Liver (tissue), 9 donors: ENCODE results near the gene SCUBE1. TPM values are rescaled to one million over a fixed set of nuclear protein-coding genes. Genes with fewer than 3 reads are reported as not detected.

ENCODE experiments used
- DNase-seq: peaks from one replicate; pipeline ENCODE4 v3.0.0-alpha.2; 2017; ENCODE audit warnings: low spot score
- H3K27ac ChIP-seq, 2 donors: one replicate each; pipeline ENCODE4 v1.7.0; 2013; ENCODE audit warnings: inconsistent platforms in 2 of 2, low read length in 2 of 2, control low read depth in 1 of 2, low read depth in 1 of 2, mild to moderate bottlenecking in 1 of 2
- H3K27me3 ChIP-seq, 4 donors: one replicate each; pipeline versions ENCODE4 v1.6.1 to v1.7.0; 2013; ENCODE audit warnings: low read length in 3 of 4, inconsistent platforms in 1 of 4, mild to moderate bottlenecking in 1 of 4, moderate library complexity in 1 of 4; ENCODE audit not compliant: control insufficient read depth in 4 of 4, insufficient read depth in 4 of 4
- H3K36me3 ChIP-seq, 4 donors: one replicate each; pipeline versions ENCODE4 v1.6.1 to v1.7.0; 2013; ENCODE audit warnings: low read length in 3 of 4, mild to moderate bottlenecking in 3 of 4, low read depth in 1 of 4, moderate library complexity in 1 of 4; ENCODE audit not compliant: control insufficient read depth in 4 of 4, insufficient read depth in 3 of 4
- H3K4me1 ChIP-seq, 4 donors: one replicate each; pipeline versions ENCODE4 v1.6.1 to v1.7.0; 2013; ENCODE audit warnings: low read length in 3 of 4, mild to moderate bottlenecking in 3 of 4, moderate library complexity in 1 of 4; ENCODE audit not compliant: control insufficient read depth in 4 of 4, insufficient read depth in 4 of 4
- H3K4me3 ChIP-seq, 3 donors: one replicate each; pipeline versions ENCODE4 v1.6.1 to v1.7.0; 2013; ENCODE audit warnings: low read length in 3 of 3, control low read depth in 1 of 3, low read depth in 1 of 3, mild to moderate bottlenecking in 1 of 3
- H3K9ac ChIP-seq, 2 donors: one replicate each; pipeline ENCODE4 v1.7.0; 2013; ENCODE audit warnings: low read length in 2 of 2, mild to moderate bottlenecking in 2 of 2, moderate library complexity in 2 of 2, control low read depth in 1 of 2, low read depth in 1 of 2
- H3K9me3 ChIP-seq, 4 donors: one replicate each; pipeline versions ENCODE4 v1.6.1 to v1.7.0; 2013; ENCODE audit warnings: low read length in 3 of 4; ENCODE audit not compliant: control insufficient read depth in 4 of 4
- EGR1 ChIP-seq, 2 donors: IDR thresholded peaks; 2 replicates each; pipeline ENCODE4 v1.6.1; 2016 to 2018; ENCODE audit warnings: antibody characterized with exemption in 2 of 2, low read depth in 2 of 2
- FOXA1 ChIP-seq: IDR thresholded peaks from 2 replicates; pipeline ENCODE4 v1.6.1; 2016; ENCODE audit warnings: antibody characterized with exemption
- FOXA2 ChIP-seq: IDR thresholded peaks from 2 replicates; pipeline ENCODE4 v1.6.1; 2016; ENCODE audit warnings: antibody characterized with exemption
- GABPA ChIP-seq, 2 donors: IDR thresholded peaks in 1 of 2; conservative IDR thresholded peaks in 1 of 2; 2 replicates each; pipeline ENCODE4 v1.6.1; 2016; ENCODE audit warnings: antibody characterized with exemption in 2 of 2, mild to moderate bottlenecking in 1 of 2, moderate library complexity in 1 of 2
- HNF4A ChIP-seq, 2 donors: conservative IDR thresholded peaks; 2 replicates each; pipeline ENCODE4 v1.6.1; 2016; ENCODE audit warnings: antibody characterized with exemption in 2 of 2, mild to moderate bottlenecking in 2 of 2
- HNF4G ChIP-seq: IDR thresholded peaks from 2 replicates; pipeline ENCODE4 v1.6.1; 2016; ENCODE audit warnings: antibody characterized with exemption
- JUND ChIP-seq, 2 donors: IDR thresholded peaks; 2 replicates each; pipeline ENCODE4 v1.6.1; 2016; ENCODE audit warnings: antibody characterized with exemption in 2 of 2
- NR2F2 ChIP-seq: IDR thresholded peaks from 2 replicates; pipeline ENCODE4 v1.6.1; 2016; ENCODE audit warnings: antibody characterized with exemption
- RAD21 ChIP-seq, 2 donors: IDR thresholded peaks; 2 replicates each; pipeline ENCODE4 v1.6.1; 2016; ENCODE audit warnings: antibody characterized with exemption in 2 of 2, mild to moderate bottlenecking in 2 of 2
- RXRA ChIP-seq, 2 donors: IDR thresholded peaks; 2 replicates each; pipeline ENCODE4 v1.6.1; 2017 to 2018; ENCODE audit warnings: antibody characterized with exemption in 2 of 2, mild to moderate bottlenecking in 1 of 2
- SP1 ChIP-seq: IDR thresholded peaks from 2 replicates; pipeline ENCODE4 v1.6.1; 2018; ENCODE audit warnings: antibody characterized with exemption, mild to moderate bottlenecking
- TAF1 ChIP-seq: conservative IDR thresholded peaks from 2 replicates; pipeline ENCODE4 v1.6.1; 2016; ENCODE audit warnings: antibody characterized with exemption, mild to moderate bottlenecking
- YY1 ChIP-seq: IDR thresholded peaks from 2 replicates; pipeline ENCODE4 v1.6.1; 2016; ENCODE audit warnings: antibody characterized with exemption, mild to moderate bottlenecking
- WGBS: extraction: QIAGEN DNeasy Blood & Tissue Kit; methylation state at CpG from one replicate; pipeline ENCODE4 v1.1.7; 2013; 5-methylcytosine and 5-hydroxymethylcytosine counted together
- polyA plus RNA-seq, 2 donors: library from polyadenylated mRNA; stranded (reverse) in 1 of 2; unstranded in 1 of 2; fragments of 200-250 nt in 1 of 2; fragments of >200 nt in 1 of 2; fragmentation: Nextera tagmentation in 1 of 2; extraction: Ambion mirVana in 1 of 2; gene quantifications; one replicate each; pipeline versions ENCODE4 v1.2.1 to v1.2.3, GENCODE V29; 2013 to 2015
- total RNA-seq, 2 donors: library from RNA; depleted of rRNA; stranded (reverse); fragments of >200 nt; gene quantifications; one replicate each; pipeline ENCODE4 v1.2.3, GENCODE V29; 2014
- TF ChIP-seq, protein P1 (sequence below): fragments of 150-350 bp; IDR thresholded peaks from 2 replicates; pipeline ENCODE4 v1.5.1; 2017; ENCODE audit warnings: improper control_type of control experiment, low read depth, low read length; ENCODE audit not compliant: missing input control
- TF ChIP-seq, protein P2 (sequence below): IDR thresholded peaks from 2 replicates; pipeline ENCODE4 v1.6.1; 2016; ENCODE audit warnings: antibody characterized with exemption, mild to moderate bottlenecking
- TF ChIP-seq, protein P3 (sequence below): IDR thresholded peaks from 2 replicates; pipeline ENCODE4 v1.6.1; 2016; ENCODE audit warnings: antibody characterized with exemption
- TF ChIP-seq, protein P4 (sequence below): IDR thresholded peaks from 2 replicates; pipeline ENCODE4 v1.6.1; 2016; ENCODE audit warnings: antibody characterized with exemption
- TF ChIP-seq, protein P5 (sequence below): IDR thresholded peaks from 2 replicates; pipeline ENCODE4 v1.6.1; 2016; ENCODE audit warnings: antibody characterized with exemption
- donor health status: healthy.
- donor health status: healthy.
- donor health status: healthy.
- donor health status: healthy.
- donor health status: healthy.

Gene SCUBE1
- total and polyA plus RNA-seq, 4 donors = 0.07 to 0.46 (median 0.08) TPM; not detected in 1

DNA sequence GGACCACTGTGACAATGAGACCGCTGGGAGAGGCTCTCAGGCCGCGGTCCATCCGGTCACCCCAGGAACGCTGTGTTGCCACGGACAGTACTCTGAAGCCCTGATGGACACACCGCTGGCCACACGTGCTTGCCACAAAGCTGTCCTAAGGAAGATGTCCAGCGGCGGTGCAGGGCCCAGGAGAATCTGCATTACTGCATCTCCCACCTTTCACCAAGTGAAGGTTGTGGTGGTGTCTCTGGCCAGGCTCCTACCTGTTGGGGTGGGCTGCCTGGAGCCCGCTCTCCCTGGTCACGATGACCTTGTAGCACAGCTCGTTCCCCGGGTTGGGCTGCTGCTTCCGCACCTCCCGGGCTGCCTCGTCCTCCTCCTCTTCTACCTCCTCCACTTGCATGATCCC is 160.4 kb downstream of the SCUBE1 start:
- no peak overlapping the region for H3K27ac ChIP-seq
- H3K27me3 ChIP-seq = no peaks in the 10 kb centered on the region
- H3K36me3 ChIP-seq = peaks cover 3 to 16% (median 9%) of the 10 kb centered on the region in 4 donors
- peaks cover 5 to 15% (median 11%) of the 10 kb centered on the region in 4 donors for H3K4me1 ChIP-seq
- H3K4me3 ChIP-seq = no peak overlapping the region
- 91% methylated on average over 17 of the region's 17 CpGs for WGBS
- H3K9me3 ChIP-seq = no peaks in the 10 kb centered on the region
- H3K9ac ChIP-seq = no peak overlapping the region
- TF ChIP-seq, protein P1, sequence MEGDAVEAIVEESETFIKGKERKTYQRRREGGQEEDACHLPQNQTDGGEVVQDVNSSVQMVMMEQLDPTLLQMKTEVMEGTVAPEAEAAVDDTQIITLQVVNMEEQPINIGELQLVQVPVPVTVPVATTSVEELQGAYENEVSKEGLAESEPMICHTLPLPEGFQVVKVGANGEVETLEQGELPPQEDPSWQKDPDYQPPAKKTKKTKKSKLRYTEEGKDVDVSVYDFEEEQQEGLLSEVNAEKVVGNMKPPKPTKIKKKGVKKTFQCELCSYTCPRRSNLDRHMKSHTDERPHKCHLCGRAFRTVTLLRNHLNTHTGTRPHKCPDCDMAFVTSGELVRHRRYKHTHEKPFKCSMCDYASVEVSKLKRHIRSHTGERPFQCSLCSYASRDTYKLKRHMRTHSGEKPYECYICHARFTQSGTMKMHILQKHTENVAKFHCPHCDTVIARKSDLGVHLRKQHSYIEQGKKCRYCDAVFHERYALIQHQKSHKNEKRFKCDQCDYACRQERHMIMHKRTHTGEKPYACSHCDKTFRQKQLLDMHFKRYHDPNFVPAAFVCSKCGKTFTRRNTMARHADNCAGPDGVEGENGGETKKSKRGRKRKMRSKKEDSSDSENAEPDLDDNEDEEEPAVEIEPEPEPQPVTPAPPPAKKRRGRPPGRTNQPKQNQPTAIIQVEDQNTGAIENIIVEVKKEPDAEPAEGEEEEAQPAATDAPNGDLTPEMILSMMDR = no peak
- TF ChIP-seq FOXA1 (no peak), GABPA (IDR thresholded peaks at IDR 0.05 in 1 of 2, conservative IDR thresholded peaks at IDR 0.05 in 1 of 2) (no peak), JUND (IDR thresholded peaks at IDR 0.05) (no peak), YY1 (no peak), TAF1 (no peak), EGR1 (IDR thresholded peaks at IDR 0.05; ENCODE audit: low read depth in 2 of 2) (no peak), SP1 (no peak), HNF4A (conservative IDR thresholded peaks at IDR 0.05) (no peak), NR2F2 (no peak), HNF4G (no peak), RXRA (IDR thresholded peaks at IDR 0.05) (no peak)
- TF ChIP-seq, protein P2, sequence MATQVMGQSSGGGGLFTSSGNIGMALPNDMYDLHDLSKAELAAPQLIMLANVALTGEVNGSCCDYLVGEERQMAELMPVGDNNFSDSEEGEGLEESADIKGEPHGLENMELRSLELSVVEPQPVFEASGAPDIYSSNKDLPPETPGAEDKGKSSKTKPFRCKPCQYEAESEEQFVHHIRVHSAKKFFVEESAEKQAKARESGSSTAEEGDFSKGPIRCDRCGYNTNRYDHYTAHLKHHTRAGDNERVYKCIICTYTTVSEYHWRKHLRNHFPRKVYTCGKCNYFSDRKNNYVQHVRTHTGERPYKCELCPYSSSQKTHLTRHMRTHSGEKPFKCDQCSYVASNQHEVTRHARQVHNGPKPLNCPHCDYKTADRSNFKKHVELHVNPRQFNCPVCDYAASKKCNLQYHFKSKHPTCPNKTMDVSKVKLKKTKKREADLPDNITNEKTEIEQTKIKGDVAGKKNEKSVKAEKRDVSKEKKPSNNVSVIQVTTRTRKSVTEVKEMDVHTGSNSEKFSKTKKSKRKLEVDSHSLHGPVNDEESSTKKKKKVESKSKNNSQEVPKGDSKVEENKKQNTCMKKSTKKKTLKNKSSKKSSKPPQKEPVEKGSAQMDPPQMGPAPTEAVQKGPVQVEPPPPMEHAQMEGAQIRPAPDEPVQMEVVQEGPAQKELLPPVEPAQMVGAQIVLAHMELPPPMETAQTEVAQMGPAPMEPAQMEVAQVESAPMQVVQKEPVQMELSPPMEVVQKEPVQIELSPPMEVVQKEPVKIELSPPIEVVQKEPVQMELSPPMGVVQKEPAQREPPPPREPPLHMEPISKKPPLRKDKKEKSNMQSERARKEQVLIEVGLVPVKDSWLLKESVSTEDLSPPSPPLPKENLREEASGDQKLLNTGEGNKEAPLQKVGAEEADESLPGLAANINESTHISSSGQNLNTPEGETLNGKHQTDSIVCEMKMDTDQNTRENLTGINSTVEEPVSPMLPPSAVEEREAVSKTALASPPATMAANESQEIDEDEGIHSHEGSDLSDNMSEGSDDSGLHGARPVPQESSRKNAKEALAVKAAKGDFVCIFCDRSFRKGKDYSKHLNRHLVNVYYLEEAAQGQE = no peak
- no peak for DNase-seq

DNA sequence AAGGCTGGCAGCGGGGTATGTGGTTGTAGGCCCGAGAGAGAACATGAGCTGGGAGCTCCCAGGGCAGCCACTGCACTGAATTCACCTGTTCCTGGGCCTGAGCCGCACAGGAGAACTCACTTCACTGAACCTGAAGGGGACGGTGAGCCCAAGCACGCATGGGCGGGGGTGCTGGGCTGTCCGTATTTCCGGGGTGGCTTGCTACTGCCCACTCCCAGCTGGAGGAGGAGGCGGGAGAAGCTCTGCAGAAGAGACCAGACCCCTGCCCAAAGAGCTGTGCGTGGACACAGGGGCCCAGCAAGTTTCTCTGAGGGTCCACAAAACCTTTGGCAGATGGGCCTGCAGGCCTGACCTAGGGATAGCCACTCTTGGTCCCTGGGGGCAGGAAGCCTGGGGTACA is 161.1 kb downstream of the SCUBE1 start:
- WGBS = 96% methylated on average over 10 of the region's 10 CpGs

More for the DNA sequence above, 161.1 kb downstream of the SCUBE1 start:
- H3K27ac ChIP-seq = no peak overlapping the region
- no peak overlapping the region for H3K9ac ChIP-seq
- H3K4me3 ChIP-seq = no peak overlapping the region
- peaks cover 3 to 20% (median 11%) of the 10 kb centered on the region in 4 donors for H3K36me3 ChIP-seq
- H3K9me3 ChIP-seq = no peaks in the 10 kb centered on the region
- H3K4me1 ChIP-seq = peaks cover 5 to 15% (median 10%) of the 10 kb centered on the region in 4 donors
- no peak for DNase-seq
- H3K27me3 ChIP-seq = no peaks in the 10 kb centered on the region
- no peak for TF ChIP-seq TAF1
- TF ChIP-seq, protein P3, sequence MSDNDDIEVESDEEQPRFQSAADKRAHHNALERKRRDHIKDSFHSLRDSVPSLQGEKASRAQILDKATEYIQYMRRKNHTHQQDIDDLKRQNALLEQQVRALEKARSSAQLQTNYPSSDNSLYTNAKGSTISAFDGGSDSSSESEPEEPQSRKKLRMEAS = no peak
- TF ChIP-seq YY1 = no peak
- no peak for TF ChIP-seq HNF4G
- TF ChIP-seq, protein P4, sequence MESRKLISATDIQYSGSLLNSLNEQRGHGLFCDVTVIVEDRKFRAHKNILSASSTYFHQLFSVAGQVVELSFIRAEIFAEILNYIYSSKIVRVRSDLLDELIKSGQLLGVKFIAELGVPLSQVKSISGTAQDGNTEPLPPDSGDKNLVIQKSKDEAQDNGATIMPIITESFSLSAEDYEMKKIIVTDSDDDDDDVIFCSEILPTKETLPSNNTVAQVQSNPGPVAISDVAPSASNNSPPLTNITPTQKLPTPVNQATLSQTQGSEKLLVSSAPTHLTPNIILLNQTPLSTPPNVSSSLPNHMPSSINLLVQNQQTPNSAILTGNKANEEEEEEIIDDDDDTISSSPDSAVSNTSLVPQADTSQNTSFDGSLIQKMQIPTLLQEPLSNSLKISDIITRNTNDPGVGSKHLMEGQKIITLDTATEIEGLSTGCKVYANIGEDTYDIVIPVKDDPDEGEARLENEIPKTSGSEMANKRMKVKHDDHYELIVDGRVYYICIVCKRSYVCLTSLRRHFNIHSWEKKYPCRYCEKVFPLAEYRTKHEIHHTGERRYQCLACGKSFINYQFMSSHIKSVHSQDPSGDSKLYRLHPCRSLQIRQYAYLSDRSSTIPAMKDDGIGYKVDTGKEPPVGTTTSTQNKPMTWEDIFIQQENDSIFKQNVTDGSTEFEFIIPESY = no peak
- TF ChIP-seq, protein P1 = no peak
- TF ChIP-seq HNF4A (conservative IDR thresholded peaks at IDR 0.05) = no peak
- TF ChIP-seq, protein P5, sequence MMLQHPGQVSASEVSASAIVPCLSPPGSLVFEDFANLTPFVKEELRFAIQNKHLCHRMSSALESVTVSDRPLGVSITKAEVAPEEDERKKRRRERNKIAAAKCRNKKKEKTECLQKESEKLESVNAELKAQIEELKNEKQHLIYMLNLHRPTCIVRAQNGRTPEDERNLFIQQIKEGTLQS = no peak
- TF ChIP-seq SP1 = no peak
- TF ChIP-seq RAD21 (IDR thresholded peaks at IDR 0.05) = no peak
- no peak for TF ChIP-seq NR2F2
- TF ChIP-seq EGR1 (IDR thresholded peaks at IDR 0.05; ENCODE audit: low read depth in 2 of 2) = no peak
- no peak for TF ChIP-seq JUND (IDR thresholded peaks at IDR 0.05)
- TF ChIP-seq, protein P2 = no peak
- TF ChIP-seq FOXA2 = no peak
- no peak for TF ChIP-seq RXRA (IDR thresholded peaks at IDR 0.05)
- no peak for TF ChIP-seq GABPA (IDR thresholded peaks at IDR 0.05 in 1 of 2, conservative IDR thresholded peaks at IDR 0.05 in 1 of 2)
